Tibial artery (tissue), 4 donors: Measurements from ENCODE around the gene TSPAN3.
A peak's percentile ranks its signal among the peaks of the same experiment; 100 is the strongest.

Experiments
- DNase-seq, 2 donors: peaks; one replicate each; pipeline ENCODE4 v3.0.0-alpha.2; 2019
- H3K27ac ChIP-seq, 2 donors: fragments of 200-600 bp; sonication (generic) in 1 of 2; 1 replicate in 1 of 2; 2 replicates in 1 of 2; pipeline ENCODE4 v1.5.1; 2018 to 2019; ENCODE audit warnings: mild to moderate bottlenecking in 1 of 2
- H3K27me3 ChIP-seq, 2 donors: fragments of 200-600 bp; sonication (generic) in 1 of 2; one replicate each; pipeline versions ENCODE4 v1.5.1 to v1.6.0; 2016 to 2019
- H3K36me3 ChIP-seq, 3 donors: fragments of 200-600 bp; sonication (generic) in 2 of 3; one replicate each; pipeline ENCODE4 v1.5.1; 2016 to 2019; ENCODE audit warnings: mild to moderate bottlenecking in 2 of 3
- H3K4me1 ChIP-seq, 4 donors: fragments of 200-600 bp; sonication (generic) in 2 of 4; 1 replicate in 3 of 4; 2 replicates in 1 of 4; pipeline ENCODE4 v1.5.1; 2016 to 2019
- H3K4me3 ChIP-seq, 2 donors: fragments of 200-600 bp; sonication (generic) in 1 of 2; 1 replicate in 1 of 2; 2 replicates in 1 of 2; pipeline ENCODE4 v1.5.1; 2018 to 2019; ENCODE audit warnings: mild to moderate bottlenecking in 2 of 2
- H3K9me3 ChIP-seq, 3 donors: fragments of 200-600 bp; sonication (generic) in 1 of 3; one replicate each; pipeline ENCODE4 v1.5.1; 2016 to 2019
- intact Hi-C: fragments of 100-400 bp; cut with DNase I; formaldehyde crosslinking; loops from one replicate; pipeline ENCODE4 v1.15.0; 2023; ENCODE audit warnings: low total_unique reads
- TF ChIP-seq, protein P1 (sequence below), 2 experiments: fragments of 200-600 bp in 1 of 2; fragments of 450-650 bp in 1 of 2; IDR thresholded peaks; one replicate each; pipeline ENCODE4 v1.5.1; 2017 to 2019; ENCODE audit warnings: antibody characterized with exemption in 2 of 2, mild to moderate bottlenecking in 1 of 2, moderate library complexity in 1 of 2

TSPAN3 gene

DNA sequence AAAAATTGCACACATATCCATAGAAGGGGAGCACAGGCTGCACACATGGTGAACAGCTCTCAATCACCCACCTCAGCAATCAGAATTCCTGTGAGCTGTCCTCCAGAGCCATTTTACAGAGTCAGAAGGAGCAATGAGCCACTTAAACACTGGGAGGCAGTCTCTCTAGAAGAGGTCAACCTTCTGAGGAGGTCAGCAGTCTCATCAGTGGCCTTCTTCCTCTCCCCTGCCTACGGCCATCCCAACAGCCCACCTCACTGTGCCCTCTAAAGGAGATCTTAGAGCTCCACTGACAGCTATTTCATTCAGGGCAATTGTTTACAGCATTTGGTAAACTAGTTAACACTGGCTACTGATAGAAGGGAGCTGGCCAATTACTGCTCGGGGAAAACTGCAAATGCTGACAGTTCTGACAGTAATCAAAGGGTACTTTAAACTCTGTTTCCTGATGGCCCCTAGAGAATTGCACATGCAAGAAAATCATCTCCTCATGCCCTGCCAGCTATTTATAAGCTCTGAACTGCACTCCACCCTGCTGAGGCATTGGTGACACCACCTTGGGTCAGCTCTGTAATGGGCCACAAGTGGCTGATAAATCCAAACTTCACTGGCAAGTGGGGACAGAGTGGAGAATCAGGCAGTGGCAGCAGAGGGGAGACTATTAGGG is 42.1 kb upstream of the TSPAN3 start:
- Histone ChIP-seq H3K9me3 (no peaks in the 10 kb centered on the region), H3K4me3 (no peak overlapping the region), H3K4me1 (peaks cover 0 to 2% (median under 1%) of the 10 kb centered on the region in 4 donors), H3K36me3 (peaks cover 9 to 22% (median 10%) of the 10 kb centered on the region in 3 donors), H3K27ac (no peak overlapping the region), H3K27me3 (no peaks in the 10 kb centered on the region)
- intact Hi-C loops: no loop called here
- DNase-seq: no peak
- TF ChIP-seq, protein P1, sequence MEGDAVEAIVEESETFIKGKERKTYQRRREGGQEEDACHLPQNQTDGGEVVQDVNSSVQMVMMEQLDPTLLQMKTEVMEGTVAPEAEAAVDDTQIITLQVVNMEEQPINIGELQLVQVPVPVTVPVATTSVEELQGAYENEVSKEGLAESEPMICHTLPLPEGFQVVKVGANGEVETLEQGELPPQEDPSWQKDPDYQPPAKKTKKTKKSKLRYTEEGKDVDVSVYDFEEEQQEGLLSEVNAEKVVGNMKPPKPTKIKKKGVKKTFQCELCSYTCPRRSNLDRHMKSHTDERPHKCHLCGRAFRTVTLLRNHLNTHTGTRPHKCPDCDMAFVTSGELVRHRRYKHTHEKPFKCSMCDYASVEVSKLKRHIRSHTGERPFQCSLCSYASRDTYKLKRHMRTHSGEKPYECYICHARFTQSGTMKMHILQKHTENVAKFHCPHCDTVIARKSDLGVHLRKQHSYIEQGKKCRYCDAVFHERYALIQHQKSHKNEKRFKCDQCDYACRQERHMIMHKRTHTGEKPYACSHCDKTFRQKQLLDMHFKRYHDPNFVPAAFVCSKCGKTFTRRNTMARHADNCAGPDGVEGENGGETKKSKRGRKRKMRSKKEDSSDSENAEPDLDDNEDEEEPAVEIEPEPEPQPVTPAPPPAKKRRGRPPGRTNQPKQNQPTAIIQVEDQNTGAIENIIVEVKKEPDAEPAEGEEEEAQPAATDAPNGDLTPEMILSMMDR (IDR thresholded peaks at IDR 0.05): no peak

- H3K4me1 ChIP-seq: peaks cover 0 to 14% (median 11%) of the 10 kb centered on the region in 4 donors
- DNase-seq: no peak
- H3K27me3 ChIP-seq: no peaks in the 10 kb centered on the region
- H3K27ac ChIP-seq: no peak overlapping the region
- TF ChIP-seq, protein P1 (IDR thresholded peaks at IDR 0.05): no peak
- no peak overlapping the region for H3K4me3 ChIP-seq
- peaks cover 9 to 22% (median 10%) of the 10 kb centered on the region in 3 donors for H3K36me3 ChIP-seq
- no peaks in the 10 kb centered on the region for H3K9me3 ChIP-seq
- intact Hi-C loops: no loop called here
Observed at GRCh38 chr15:77111789-77112188, 40.9 kb upstream of the TSPAN3 start.

DNA sequence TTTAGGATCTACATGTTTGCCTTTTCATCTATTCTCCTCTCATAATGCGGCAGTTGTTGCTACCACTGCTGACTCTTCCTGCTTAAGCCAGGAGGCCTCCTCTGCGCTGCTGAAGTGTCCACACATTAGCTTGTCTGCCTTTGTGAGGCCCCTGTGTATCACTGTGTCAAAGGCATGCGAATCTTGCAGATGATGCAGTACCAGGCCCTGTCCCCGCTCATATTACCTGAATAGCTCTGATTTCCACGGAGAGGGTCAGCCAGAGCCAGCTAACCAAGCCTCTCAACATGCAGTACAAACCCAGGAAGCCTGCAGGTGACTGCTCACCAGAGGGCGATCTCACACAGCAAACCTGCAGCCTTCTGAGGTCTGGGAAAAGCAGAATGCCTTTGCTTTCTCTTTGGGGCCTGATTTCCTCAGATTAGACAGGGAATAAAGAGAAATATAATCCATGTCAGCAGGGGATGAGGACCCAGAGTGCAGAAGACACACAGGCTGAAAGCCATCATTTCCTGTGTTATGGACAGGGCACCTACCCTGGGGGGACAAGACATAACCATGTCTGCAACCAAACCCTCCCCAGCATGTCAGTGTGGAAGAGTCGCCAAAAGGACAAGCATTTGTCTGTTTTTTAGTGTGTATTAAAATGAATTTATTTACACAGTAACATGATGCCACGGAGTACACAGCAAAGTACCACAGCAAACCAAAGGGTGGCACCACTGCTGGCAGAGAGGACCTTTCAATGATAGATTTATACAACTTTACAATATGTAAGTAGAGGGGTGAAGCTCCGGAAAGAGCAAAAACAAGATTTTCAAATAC is 36.8 kb upstream of the TSPAN3 start:
- Histone ChIP-seq H3K4me3 (no peak overlapping the region), H3K27me3 (no peaks in the 10 kb centered on the region), H3K4me1 (peaks cover 0 to 17% (median 15%) of the 10 kb centered on the region in 4 donors), H3K27ac (peak overlapping the region in 1 of 2 donors; percentile 20), H3K36me3 (no peaks in the 10 kb centered on the region), H3K9me3 (no peaks in the 10 kb centered on the region)
- TF ChIP-seq, protein P1 (IDR thresholded peaks at IDR 0.05): peak; percentile 51 to 59
- peak; percentile 54 to 80 for DNase-seq
- intact Hi-C loops: loop anchor here (5.0 kb wide), 1 partner anchor 435 kb away; no protein-coding TSS in a partner anchor

- H3K9me3 ChIP-seq: no peaks in the 10 kb centered on the region
- TF ChIP-seq, protein P1 (IDR thresholded peaks at IDR 0.05): no peak
- no peaks in the 10 kb centered on the region for H3K27me3 ChIP-seq
- H3K4me3 ChIP-seq: no peak overlapping the region
- peak overlapping the region; percentile 20 for H3K27ac ChIP-seq
- H3K36me3 ChIP-seq: no peaks in the 10 kb centered on the region
- H3K4me1 ChIP-seq: peaks cover 0 to 17% (median 15%) of the 10 kb centered on the region in 4 donors
- intact Hi-C loops: loop anchor here (5.0 kb wide), 1 partner anchor 435 kb away; no protein-coding TSS in a partner anchor
- no peak for DNase-seq
Observed at GRCh38 chr15:77107068-77107467, 36.2 kb upstream of the TSPAN3 start.

DNA sequence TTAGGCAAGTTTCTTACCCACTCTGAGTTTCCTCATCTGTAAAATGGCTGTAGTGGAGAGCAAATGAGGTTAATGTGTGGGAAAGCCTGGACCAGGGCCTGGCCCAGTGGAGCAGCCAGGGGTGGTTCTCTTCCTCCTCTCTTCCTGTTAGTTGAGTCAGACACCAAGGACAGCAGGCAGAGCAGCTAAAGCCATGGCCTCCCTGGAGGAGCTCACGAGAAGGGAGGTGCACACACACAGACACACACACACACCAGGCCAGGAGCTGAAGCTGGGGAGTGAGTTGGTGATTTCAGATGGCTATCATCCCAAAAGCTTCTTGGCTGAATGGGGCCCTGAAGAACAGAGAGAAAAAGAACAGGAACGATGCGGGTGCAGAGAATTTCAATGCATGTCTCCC is 33.2 kb upstream of the TSPAN3 start:
- Histone ChIP-seq H3K27ac (no peak overlapping the region), H3K9me3 (no peaks in the 10 kb centered on the region), H3K4me1 (peaks cover 0 to 17% (median 15%) of the 10 kb centered on the region in 4 donors), H3K27me3 (peaks cover 0 to 2% of the 10 kb centered on the region in 2 donors), H3K36me3 (no peaks in the 10 kb centered on the region), H3K4me3 (no peak overlapping the region)
- TF ChIP-seq, protein P1 (IDR thresholded peaks at IDR 0.05): no peak
- peak in 1 of 2 donors; percentile 26 for DNase-seq
- intact Hi-C loops: no loop called here
